Panc1 (cell line): ENCODE data around the gene SLC66A3. TPM values are rescaled to one million over a fixed set of nuclear protein-coding genes. Genes with fewer than 3 reads are reported as not detected.

Experiments
- ATAC-seq: fragments of 200-7000 bp; cut with Tn5 transposase; 2 replicates; pipeline ENCODE4 v1.9.1; 2020; ENCODE audit warnings: mild to moderate bottlenecking, moderate library complexity
- BruUV-seq: library from RNA; stranded (reverse); fragments of 400-500 nt; replicated peaks from 2 replicates; lab custom pipeline; 2021; lab: Mats Ljungman, UMichigan
- CTCF ChIA-PET: fragments of 300-600 bp; sonication (Branson Sonifier 250); formaldehyde crosslinking; loops from one replicate; lab custom pipeline; 2022; ENCODE audit warnings: antibody characterized with exemption; lab: Charles Lee
- POLR2A ChIA-PET: fragments of 300-600 bp; sonication (Branson Sonifier 250); formaldehyde crosslinking; loops from one replicate; lab custom pipeline; 2022; ENCODE audit warnings: antibody characterized with exemption; lab: Charles Lee
- DNase-seq: peaks from one replicate; pipeline ENCODE4 v3.0.0-alpha.2; 2010; ENCODE audit warnings: low read depth, low spot score
- H3K27ac ChIP-seq: 2 replicates; pipeline ENCODE4 v1.5.1; 2011; ENCODE audit warnings: mild to moderate bottlenecking, low read length, inconsistent platforms
- H3K27me3 ChIP-seq: fragments of 200-500 bp; sonication (Bioruptor generic); 2 replicates; pipeline ENCODE4 v1.6.0; 2014; ENCODE audit warnings: low read length, inconsistent platforms; ENCODE audit not compliant: control insufficient read depth, insufficient read depth
- H3K36me3 ChIP-seq: fragments of 200-500 bp; sonication (Bioruptor generic); 2 replicates; pipeline ENCODE4 v1.5.1; 2014; ENCODE audit warnings: inconsistent platforms, mild to moderate bottlenecking, low read length, moderate library complexity; ENCODE audit not compliant: control insufficient read depth, insufficient read depth
- H3K4me1 ChIP-seq: 2 replicates; pipeline ENCODE4 v1.5.1; 2011; ENCODE audit warnings: inconsistent platforms, mild to moderate bottlenecking, low read length, moderate library complexity; ENCODE audit not compliant: control insufficient read depth, insufficient read depth
- H3K4me3 ChIP-seq, 2 experiments: 2 replicates each; pipeline ENCODE4 v1.5.1; 2011 to 2012; ENCODE audit warnings: low read depth in 2 of 2, low read length in 2 of 2, mild to moderate bottlenecking in 2 of 2, inconsistent platforms in 1 of 2, moderate library complexity in 1 of 2
- H3K9me3 ChIP-seq: fragments of 200-500 bp; sonication (Bioruptor generic); 2 replicates; pipeline ENCODE4 v1.5.1; 2014; ENCODE audit warnings: low read depth, mild to moderate bottlenecking, inconsistent platforms, low read length, moderate library complexity; ENCODE audit not compliant: control insufficient read depth, insufficient read depth
- CTCF ChIP-seq: fragments of 450-650 bp; IDR thresholded peaks from 2 replicates; pipeline ENCODE4 v1.5.1; 2017; ENCODE audit warnings: mild to moderate bottlenecking
- POLR2AphosphoS5 ChIP-seq: IDR thresholded peaks from 2 replicates; pipeline ENCODE4 v1.6.1; 2012; ENCODE audit warnings: mild to moderate bottlenecking, low read depth, low read length, moderate library complexity
- REST ChIP-seq, 2 experiments: IDR thresholded peaks; 2 replicates each; pipeline ENCODE4 v1.6.1; 2011 to 2012; ENCODE audit warnings: low read depth in 2 of 2, control low read depth in 1 of 2, low read length in 1 of 2, mild to moderate bottlenecking in 1 of 2, moderate library complexity in 1 of 2; ENCODE audit not compliant: insufficient read depth in 1 of 2
- SIN3A ChIP-seq: IDR thresholded peaks from 2 replicates; pipeline ENCODE4 v1.6.1; 2012; ENCODE audit warnings: low read depth, mild to moderate bottlenecking, low read length, moderate library complexity, borderline replicate concordance; ENCODE audit not compliant: insufficient read depth
- TCF7L2 ChIP-seq: IDR thresholded peaks from 2 replicates; pipeline ENCODE4 v1.6.1; 2011; ENCODE audit warnings: mild to moderate bottlenecking, low read depth, low read length, inconsistent platforms
- in situ Hi-C: cut with HindIII; loops from 2 replicates; pipeline ENCODE4 v1.10.0; 2016; ENCODE audit warnings: low sequenced_read_pairs, low pct_unique_long_range_greater_than_20kb
- intact Hi-C: fragments of 100-400 bp; cut with micrococcal nuclease; formaldehyde crosslinking; loops from one replicate; pipeline ENCODE4 v1.10.0; 2022; ENCODE audit not compliant: unreplicated experiment
- total RNA-seq: library from RNA; stranded (reverse); gene quantifications from one replicate; pipeline ENCODE4 v1.2.1, GENCODE V29; 2021; ENCODE audit not compliant: unreplicated experiment

The SLC66A3 gene
- total RNA-seq, 1 experiment from 2014 or later, result 39.1 TPM

DNA sequence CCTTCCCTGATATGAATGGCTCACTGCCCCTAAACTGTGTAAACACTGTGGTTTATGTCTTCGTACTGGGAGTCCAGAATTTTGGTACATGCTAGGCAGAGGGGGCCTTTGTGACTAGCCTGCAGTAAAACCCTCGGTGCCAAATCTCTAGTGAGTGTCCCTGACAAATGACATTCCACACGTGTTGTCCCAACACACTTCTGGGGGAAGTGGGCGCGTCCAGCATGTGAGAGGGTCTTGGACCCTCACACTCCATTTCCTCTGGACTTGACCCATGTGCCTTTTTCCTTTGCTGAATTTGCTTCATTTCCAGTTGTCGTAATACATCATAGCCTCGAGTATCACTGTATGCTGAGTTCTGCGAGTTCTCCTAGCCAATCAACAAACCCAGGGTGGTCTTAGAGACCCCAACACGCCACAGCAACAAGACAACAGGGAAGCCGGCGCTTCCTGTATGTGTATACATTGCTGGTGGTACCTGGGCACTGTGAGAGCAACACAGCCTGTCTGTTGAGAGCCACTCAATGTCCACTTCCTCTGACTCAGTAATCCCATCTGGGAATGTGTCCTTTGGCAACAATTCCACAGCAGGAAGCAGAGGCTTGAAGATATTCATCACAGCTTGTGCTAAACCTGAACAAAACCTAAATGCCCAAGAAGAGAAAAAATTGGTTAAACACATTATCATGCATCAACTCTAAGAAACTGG is 26.9 kb upstream of the SLC66A3 start:
- intact Hi-C loops (no loop called here), in situ Hi-C loops (no loop called here)
- peak; percentile 38 for DNase-seq

More for the DNA sequence above, 26.9 kb upstream of the SLC66A3 start:
- no TSS peak for BruUV-seq
- Histone ChIP-seq H3K9me3 (no peaks in the 10 kb centered on the region), H3K4me1 (peaks cover 10% of the 10 kb centered on the region), H3K36me3 (no peaks in the 10 kb centered on the region), H3K27ac (no peak overlapping the region), H3K27me3 (no peaks in the 10 kb centered on the region), H3K4me3 (no peak overlapping the region)
- ChIA-PET CTCF (no interaction called here), POLR2A (interaction anchor here (0.6 kb wide), 1 partner anchor 36 kb away, joined by 6 read pairs; no protein-coding TSS in a partner anchor)
- TF ChIP-seq SIN3A (no peak), REST (IDR thresholded peaks at IDR 0.05; ENCODE audit: insufficient read depth in 1 of 2, low read depth in 2 of 2, low read length in 1 of 2) (no peak), POLR2AphosphoS5 (no peak), CTCF (no peak), TCF7L2 (no peak)
- no peak for ATAC-seq
